Stimulated activated CD8-positive, alpha-beta memory T cell treated with anti-CD3 and anti-CD28 coated beads, Interleukin-7, amount 100 ng/mL, for 48 hours (primary cell): ENCODE measurements around the gene AEN.

ENCODE experiments used
- DNase-seq, 2 donors: peaks; one replicate each; pipeline ENCODE4 v3.0.0-alpha.2; 2020; ENCODE audit warnings: low read depth in 1 of 2; ENCODE audit errors: extremely low read depth in 1 of 2

AEN gene

DNA sequence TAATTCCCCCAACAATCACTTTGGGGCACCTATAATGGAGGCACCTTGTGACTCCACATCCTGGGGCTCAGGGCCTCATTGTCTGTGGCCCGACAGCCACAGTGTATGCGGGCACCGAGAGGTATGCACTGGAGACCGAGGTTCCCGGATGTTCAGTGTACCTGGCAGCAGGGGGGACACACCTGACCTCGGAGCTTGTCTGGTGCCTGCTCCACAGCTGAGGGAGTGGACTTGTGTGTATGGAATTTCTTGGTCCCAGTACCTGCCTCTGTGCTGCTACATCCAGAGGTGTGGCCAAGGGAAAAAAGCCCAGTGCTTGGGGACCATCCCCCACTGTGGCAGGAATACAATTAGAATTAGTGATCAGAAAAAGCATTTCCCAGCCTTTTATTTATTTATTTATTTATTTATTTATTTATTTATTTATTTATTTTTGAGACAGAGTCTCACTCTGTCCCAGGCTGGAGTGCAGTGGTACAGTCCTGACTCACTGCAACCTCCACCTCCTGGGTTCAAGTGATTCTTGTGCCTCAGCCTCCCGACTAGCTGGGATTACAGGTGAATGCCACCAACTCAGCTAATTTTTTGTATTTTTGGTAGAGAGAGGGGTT is 8.8 kb upstream of the AEN start:
- DNase-seq, result no peak

DNA sequence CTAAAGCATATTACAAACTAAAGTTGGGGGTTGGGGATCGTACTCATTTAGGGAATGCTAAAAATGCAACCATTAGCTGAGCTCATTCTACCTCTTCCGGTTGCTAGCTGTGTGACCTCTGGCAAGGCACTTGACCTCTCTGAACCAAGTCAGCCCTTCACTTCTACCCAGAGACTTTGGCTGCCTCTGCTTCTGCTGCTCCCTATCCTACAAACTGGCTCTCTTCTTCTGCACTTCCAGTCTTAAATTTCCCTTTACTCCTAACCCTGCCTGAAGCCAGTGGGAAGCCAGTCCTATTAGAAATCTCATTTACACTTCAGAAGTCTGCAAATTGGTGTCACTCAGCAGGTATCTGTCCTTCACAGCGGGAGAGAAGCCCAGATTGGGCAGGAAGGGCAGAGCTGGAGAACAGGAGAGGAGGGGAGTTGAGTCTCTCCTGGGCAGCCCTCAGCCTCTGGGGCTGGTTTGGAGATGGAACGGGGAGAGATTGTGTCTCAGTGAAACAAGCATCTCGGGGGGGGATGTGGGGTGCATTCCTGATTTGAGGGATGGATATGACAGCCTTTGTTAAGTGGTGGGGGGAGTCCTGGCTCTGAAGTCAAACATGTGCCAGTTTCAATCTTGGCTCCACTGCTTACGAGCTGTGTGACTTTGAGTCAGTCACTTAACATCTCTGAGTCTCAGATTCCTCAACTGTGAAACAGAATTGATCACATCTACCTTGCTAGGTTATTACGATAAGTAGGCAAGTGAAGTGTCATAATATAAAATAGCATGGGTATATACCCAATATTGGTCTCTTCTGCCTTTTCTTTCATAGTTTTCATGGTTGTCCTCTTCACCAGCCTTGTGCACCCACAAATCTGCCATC is 7.8 kb upstream of the AEN start:
- no peak for DNase-seq

DNA sequence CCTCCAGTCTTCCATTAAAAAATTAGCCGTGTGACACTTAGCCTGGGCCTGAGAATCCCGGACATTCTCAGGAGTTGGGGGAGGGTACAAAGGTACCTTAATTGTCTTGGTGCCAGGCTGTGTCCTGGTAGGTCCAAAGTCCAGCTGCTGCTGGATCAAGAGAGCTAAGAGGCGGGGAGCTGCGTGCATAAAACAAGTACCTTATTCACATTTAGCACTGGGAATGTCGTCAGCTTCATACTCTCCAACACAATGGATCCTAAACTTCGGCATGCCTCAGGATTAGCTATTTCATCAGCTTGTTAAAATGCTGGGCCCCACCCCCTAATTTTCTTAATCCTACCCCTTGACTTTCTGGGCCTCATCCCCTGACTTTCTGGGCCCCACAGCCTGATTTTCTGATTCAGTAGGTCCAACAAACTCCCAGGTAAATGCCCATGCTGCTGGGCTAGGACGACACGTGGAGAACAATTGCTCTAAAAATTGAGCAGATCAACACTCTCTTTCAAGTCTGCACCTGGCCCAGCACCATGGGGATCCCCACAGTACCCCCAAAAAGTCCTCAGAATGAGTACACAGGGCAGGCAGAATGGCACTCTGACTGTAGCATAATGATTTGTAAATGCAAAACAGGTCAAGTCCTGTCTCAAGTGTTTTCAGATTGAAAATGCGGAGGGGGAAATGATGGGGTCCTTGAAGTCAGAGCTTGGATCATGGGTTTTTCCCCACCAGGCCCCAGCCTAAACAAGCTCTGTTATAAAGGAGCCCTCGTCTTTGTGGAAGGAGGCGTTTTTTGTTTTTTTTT is 5.6 kb upstream of the AEN start:
- no peak for DNase-seq

DNA sequence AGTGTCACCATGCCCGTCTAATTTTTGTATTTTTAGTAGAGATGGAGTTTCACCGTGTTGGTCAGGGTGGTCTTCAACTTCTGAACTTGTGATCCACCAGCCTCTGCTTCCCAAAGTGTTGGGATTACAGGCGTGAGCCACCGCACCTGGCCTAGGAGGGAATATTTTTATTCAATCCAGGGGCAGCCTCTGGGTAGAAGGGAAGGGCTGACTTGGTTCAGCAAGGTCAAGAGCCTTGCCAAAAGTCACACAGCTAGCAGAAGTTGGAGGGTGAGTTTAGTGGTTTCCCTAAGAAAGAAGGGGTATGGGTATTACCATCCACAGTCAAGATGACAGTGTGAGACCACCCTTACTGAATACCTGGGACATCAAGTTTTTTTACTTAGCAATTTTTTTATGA is 4.9 kb upstream of the AEN start:
- no peak for DNase-seq

DNA sequence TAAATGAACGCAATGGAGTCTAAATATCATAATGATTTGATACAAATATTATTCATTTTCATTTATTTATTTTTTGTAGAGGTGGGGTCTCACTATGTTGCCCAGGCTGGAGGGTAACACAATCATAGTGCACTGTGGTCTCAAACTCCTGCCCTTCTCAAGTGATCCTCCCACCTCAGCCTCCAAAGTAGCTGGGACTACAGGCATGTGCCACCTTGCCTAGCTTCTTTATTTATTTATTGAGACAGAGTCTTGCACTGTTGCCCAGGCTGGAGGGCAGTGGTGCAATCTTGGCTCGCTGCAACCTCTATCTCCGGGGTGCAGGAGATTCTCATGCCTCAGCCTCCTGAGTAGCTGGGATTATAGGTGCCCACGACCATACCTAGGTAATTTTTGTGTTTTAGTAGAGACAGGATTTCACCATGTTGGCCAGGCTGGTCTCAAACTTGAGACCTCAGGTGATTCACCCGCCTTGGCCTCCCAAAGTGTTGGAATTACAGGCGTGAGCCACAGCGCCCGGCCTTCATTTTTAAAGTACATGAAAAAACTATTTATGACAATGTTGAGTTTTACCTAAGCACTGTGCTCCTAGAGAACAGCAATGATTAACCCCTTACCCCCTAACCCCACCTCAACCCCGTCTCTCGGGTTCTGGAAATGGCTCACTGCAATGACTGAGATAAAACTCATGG is 4.0 kb upstream of the AEN start:
- no peak for DNase-seq

DNA sequence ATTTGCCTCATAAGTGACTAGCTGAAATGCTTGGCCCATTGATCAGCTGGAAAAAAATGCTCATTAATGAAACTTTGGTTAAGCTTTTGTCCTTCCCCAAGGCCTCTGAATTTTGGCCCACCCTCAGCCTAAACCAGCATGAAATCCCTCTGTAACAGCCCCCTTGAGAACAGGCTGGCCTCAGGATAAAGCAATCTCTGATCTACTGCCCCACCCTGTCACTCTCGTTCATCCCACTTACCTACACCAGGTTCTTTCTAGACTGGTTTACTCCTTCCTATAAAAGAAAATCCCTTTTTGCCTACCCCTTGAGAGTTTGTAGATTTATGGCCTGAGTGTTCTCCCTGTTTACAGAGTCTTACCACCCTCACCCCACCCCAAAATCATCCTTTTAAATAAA is 3.4 kb upstream of the AEN start:
- no peak for DNase-seq

DNA sequence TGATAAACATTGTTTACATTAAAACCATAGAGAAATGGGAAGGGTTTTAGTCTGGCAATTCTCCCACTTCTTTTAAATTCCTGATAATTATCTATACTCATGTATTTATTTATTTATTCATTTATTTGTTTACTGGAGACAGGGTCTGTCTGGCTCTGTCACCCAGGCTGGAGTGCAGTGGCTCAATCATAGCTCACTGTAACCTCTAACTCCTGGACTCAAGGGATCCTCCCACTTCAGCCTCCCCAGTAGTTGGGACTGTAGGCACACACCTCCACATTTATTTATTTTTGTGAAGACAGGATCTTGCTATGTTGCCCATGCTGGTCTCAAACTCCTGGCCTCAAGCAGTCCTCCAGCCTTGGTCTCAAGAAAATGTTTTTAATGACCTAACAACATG is 2.5 kb upstream of the AEN start:
- DNase-seq, result no peak

DNA sequence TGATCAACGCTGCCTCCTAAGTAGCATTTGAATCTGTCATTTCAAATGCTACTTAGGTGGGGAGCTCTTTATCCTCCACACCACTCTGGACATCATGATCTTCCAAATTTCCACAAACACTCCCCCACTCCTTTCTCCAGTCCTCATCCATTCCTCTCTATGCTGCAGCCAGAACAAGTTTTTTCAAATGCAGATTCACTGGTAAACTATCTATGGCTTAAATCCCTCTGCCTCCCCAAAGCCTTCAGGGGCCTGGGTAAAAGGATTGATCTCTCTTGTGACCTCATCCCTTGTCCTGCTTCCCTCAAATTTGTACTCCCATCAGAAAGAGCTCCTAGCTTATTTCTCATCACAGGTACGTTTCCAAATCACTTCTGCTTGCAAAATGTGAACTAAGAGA is 1.3 kb upstream of the AEN start:
- DNase-seq, result no peak

DNA sequence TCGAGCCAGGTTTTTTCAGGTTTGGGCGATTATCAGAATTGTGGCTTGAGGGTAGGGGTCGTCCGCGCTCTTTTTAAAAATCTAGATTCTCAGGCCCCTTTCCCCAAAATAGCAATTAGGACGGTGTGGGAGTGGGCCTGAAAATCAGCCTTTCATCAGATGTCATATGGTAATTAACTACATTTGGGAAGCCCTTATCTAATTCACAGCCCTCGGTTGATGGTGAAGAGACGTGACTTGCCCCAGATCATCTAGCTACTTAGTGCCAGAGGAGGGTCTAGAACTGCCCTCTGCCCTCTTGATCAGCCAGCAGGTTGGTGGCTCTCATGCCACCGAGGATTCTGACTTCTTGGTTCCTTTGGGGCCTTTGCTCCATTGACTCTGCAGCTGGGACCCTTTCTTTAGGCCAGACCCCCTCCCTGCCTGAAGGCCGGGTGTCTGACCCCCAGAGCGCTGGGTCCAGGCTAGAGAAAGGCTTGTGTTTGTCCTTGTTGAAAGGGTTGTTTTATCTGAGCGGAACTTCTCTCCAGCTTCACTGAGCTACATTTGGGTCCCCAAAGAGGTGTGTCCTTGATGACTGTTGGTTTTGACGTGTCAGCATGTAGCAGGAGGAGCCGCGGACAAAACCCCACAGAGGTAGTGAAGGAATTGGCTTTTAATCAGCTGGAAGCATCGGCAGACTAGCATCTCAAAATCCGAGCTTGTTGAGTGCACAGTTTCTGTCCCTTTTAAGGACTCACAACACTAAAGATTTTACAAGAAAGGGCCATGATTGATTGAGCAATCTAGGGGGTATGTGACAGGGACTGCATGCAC is 857 bp downstream of the AEN start:
- DNase-seq, result no peak

DNA sequence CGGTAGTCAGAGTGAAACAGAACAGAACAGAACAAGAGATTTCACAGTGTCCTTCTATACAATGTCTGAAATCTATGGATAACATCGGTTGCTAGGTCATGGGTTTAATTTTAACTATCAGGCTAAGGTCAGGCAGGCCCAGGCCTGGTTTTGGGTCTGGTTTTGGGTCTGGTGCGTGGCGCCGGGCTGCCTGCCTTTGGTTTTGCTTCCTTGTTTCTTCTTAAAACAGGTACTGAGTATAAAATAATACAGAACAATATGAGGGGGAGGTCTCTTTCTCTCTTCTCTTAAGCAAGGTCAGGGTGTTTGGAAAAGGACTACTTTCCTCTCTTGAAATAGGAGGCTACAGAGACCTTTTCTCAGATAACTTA is 1.4 kb downstream of the AEN start:
- no peak for DNase-seq

DNA sequence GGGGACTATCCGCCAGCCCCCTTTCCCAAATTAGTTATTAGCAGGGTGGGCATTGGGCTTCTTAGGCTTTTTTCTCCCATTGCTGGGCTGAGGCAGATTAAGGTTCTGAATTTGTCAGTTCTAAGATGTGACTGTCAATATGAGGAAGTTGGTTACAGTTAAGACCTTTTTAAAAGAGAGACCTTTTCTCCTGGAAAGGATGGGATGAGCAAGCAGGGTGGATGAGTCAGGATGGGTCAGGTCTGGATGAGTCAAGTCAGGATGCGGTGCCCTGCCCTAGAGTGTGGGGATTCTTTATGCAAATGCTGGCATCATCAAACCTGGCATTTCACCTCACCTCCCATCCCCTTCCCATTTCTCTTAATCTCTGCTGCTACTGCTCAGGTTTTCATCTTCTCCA is 1.9 kb downstream of the AEN start:
- peak in 1 of 2 donors; percentile 77 for DNase-seq

DNA sequence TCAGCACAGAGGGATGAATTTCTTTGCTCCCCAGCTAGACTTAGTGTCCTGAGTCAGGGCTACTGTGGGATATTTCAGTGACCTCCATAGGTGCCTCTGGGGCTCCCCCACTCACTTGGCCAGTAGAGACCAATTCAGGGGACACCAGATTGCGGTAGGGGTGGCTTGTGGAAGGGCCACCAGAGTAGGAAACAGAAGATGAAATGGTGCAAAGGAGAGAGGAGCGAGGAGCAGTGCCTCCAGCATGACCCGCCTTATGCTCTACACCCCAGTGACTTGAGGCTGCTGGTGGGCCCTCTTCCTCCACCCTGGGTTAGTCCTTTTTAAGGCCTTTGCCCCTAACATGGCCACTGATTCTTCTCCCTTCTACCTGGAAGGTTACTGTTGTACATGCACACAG is 2.5 kb downstream of the AEN start:
- DNase-seq, result no peak

DNA sequence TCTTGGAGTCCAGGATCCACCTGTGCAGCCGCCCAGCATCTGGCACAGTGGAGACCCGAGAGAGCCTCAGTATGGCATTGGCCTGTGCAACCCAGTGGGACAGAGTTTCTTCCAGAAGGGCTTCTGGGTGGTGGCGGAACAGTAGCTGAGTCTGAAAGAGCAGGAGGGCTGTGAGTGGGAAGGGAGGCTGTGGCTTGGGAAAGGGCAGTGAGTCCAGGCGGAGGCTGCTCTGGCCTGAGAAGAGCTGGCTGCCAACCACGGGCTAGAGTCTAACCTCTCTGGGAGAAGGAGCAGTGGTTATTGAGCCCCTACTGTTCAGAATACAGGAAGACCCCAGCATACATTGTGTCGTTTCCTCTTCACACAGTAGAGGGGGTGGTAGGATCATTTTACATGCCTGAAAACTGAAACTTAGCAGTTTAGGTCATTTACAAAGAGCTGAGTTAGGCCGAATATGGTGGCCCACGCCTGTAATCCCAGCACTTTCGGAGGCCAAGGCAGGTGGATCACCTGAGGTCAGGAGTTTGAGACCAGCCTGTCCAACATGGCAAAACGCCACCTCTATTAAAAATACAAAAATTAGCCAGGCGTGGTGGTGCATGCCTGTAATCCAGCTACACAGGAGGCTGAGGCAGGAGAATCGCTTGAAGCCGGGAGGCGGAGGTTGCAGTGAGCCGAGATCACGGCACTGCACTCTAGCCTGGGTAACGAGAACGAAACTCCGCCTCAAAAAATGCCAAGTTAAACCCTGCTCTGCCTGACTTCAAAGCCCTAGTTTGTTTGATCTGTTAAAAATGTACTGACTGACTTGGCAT is 3.2 kb downstream of the AEN start:
- DNase-seq, result no peak

DNA sequence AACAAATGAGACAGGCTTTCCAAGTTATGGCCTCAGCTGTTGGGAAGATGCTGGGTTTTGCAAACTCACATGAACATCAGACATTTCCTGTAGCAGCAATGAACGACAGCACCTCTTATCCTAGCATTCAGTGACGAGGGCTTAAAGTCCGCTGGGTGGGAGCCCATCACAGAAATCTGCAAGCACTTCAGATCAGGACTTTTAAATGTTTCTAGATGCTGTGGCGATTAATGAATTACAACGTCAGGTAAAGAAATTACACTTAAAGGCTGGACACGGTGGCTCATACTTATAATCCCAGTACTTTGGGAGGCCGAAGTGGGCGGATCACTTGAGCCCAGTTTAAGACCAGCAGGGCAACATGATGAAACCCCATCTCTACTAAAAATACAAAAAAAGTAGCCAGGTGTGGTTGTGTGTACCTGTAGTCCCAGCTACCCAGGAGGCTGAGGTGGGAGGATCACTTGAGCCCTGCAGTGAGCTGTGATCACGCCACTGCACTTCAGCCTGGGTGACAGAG is 3.9 kb downstream of the AEN start:
- DNase-seq, result no peak

DNA sequence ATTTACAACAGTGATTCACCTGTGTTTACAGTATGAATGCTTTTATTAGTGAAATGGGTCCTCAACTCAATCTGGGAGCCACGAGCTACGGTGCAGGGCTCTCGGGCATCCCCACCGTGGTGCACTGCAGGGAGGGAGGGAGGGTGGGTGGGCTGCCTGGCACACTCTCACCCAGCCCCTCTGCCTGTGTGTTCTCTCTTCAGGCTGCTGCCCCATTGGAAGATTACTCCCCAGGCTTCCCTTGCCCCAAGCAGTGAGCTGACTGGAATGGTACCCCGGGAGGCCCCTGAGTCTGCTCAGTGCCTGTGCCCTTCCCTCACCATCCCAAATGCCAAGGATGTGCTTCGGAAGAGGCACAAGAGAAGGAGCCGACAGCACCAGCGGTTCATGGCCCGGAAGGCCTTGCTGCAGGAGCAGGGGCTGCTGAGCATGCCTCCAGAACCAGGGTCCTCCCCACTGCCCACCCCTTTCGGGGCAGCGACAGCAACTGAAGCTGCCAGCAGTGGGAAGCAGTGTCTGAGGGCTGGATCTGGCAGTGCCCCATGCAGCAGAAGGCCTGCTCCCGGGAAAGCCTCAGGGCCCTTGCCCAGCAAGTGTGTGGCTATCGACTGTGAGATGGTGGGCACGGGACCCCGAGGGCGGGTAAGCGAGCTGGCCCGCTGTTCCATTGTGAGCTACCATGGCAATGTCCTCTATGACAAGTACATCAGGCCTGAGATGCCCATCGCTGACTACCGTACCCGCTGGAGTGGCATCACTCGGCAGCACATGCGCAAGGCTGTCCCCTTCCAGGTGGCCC is 5.0 kb downstream of the AEN start:
- DNase-seq, result no peak

DNA sequence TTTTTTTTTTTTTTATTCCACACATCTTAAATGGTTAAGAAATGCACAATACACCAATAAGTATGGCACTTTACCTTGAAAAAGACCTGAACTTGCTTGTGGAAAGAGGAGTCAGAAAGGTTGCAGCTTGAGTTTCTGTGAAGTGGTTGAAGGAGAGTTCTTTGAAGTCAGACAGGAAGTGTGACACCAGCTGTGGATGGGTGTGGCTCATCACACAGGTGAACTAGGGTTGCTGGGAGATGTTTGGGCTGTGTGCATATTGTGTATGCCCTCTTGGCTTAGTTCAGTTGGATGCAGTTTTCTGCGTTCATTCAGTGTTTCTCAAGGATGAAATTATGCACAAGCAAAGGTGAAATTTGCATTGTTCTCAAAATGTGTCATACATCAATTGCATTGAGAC is 6.3 kb downstream of the AEN start:
- peak in 1 of 2 donors; percentile 48 for DNase-seq

DNA sequence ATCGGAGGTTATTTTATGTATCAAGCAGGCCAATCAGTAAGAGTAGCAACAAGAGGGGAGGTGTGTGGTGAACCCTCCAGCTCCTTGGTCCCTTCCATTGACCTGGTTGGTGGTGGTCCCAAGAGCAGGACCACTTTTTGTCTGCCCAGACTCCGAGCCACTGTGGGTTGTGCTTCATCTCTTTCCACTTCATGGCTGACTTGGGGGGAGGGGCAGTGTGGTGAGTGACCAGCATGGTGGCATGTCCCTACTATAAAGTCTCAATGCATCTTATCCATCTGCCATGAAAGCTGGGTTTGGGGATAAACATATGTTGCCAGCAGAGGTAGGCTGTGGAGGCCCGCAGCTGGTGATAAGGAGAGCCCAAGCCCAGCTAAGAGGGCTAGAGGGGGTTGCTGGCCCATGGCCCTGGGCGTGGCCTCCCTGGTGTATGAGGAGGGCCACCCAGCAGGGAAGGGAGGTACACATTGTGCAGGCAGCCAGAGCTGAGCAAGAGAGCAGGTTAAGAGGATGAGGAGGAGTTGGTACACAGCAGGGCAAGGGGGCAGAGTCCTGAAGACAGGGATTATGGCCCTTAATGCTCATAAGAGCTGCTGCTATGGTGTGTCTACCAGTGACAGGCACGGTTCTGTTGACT is 7.0 kb downstream of the AEN start:
- no peak for DNase-seq

DNA sequence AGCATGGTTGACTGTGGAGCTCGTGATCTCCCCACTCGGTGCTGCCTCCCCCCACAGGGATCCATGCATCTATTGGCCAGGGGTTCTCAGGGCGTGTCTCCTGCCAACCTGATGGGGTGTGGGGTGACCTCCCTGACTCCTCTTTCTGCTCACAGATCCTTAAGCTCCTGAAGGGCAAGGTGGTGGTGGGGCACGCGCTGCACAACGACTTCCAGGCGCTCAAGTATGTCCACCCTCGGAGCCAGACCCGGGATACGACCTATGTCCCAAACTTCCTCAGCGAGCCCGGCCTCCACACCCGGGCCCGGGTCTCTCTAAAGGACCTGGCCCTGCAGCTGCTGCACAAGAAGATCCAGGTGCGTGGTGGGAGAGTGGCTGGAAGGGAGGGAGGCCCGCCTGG is 7.9 kb downstream of the AEN start:
- no peak for DNase-seq
